ENCODE measurements around the gene POLR2F.

GRCh38 chr22:37961062-37961461 lies 7.6 kb downstream of the POLR2F start:
- TF ChIP-seq CTCF (IDR thresholded peaks at IDR 0.05): no peak
- TF ChIP-seq POLR2A (IDR thresholded peaks at IDR 0.05): no peak

All from lower leg skin (tissue), 3 donors.